Stomach (tissue), 4 donors: ENCODE measurements around the gene C4BPA.

Experiments used
- POLR2A ChIP-seq, 4 donors: fragments of 450-650 bp; IDR thresholded peaks; one replicate each; pipeline ENCODE4 v1.6.1; 2016; ENCODE audit warnings: antibody characterized with exemption in 4 of 4, control low read depth in 2 of 4, mild to moderate bottlenecking in 1 of 4, moderate library complexity in 1 of 4
- TF ChIP-seq, protein P1 (sequence below), 7 experiments: fragments of 450-650 bp in 4 of 7; fragments of 200-600 bp in 3 of 7; sonication (generic) in 3 of 7; IDR thresholded peaks; one replicate each; pipeline ENCODE4 v1.5.1; 2016 to 2019; ENCODE audit warnings: antibody characterized with exemption in 7 of 7, control low read depth in 2 of 7, mild to moderate bottlenecking in 1 of 7

DNA sequence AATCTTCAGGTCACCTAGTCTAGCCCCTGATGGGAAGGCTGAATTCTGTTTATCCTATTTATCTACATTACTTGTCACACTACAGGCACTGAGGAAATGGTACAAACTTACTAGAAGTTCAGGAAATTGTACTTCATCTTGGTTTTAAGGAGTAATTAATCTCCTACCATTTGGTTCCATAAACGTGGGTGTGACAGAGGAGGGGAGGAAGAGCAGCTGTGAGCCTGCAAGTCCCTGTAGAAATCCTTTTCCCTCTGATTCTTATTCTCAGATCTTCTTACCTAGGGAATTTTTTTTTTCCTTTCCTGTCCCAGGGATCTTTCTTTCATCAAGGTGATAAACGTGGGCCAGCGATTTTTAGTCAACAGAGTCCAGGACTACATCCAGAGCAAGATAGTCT, 36.8 kb upstream of the C4BPA start:
- TF ChIP-seq, protein P1, sequence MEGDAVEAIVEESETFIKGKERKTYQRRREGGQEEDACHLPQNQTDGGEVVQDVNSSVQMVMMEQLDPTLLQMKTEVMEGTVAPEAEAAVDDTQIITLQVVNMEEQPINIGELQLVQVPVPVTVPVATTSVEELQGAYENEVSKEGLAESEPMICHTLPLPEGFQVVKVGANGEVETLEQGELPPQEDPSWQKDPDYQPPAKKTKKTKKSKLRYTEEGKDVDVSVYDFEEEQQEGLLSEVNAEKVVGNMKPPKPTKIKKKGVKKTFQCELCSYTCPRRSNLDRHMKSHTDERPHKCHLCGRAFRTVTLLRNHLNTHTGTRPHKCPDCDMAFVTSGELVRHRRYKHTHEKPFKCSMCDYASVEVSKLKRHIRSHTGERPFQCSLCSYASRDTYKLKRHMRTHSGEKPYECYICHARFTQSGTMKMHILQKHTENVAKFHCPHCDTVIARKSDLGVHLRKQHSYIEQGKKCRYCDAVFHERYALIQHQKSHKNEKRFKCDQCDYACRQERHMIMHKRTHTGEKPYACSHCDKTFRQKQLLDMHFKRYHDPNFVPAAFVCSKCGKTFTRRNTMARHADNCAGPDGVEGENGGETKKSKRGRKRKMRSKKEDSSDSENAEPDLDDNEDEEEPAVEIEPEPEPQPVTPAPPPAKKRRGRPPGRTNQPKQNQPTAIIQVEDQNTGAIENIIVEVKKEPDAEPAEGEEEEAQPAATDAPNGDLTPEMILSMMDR (IDR thresholded peaks at IDR 0.05): no peak
- TF ChIP-seq POLR2A (IDR thresholded peaks at IDR 0.05): no peak
